ENCODE data around the gene ZNF490. TPM values are rescaled to one million over a fixed set of nuclear protein-coding genes. Genes with fewer than 3 reads are reported as not detected.

Gene ZNF490
- total and polyA plus RNA-seq, 4 donors: 0.94 to 10.4 (median 4.3) TPM

GRCh38 chr19:12555456-12555930, 55.1 kb downstream of the ZNF490 start:
- peak in 1 of 3 donors; percentile 15 for DNase-seq
- Histone ChIP-seq H3K4me3 (no peak overlapping the region), H3K4me1 (ENCODE audit: control insufficient read depth in 5 of 5, insufficient read depth in 5 of 5, low read length in 5 of 5) (peaks cover 0 to 9% (median 2%) of the 10 kb centered on the region in 5 donors), H3K36me3 (ENCODE audit: control insufficient read depth in 4 of 4, insufficient read depth in 4 of 4, low read length in 4 of 4) (no peaks in the 10 kb centered on the region), H3K9ac (ENCODE audit: insufficient read depth in 1 of 2, low read length in 2 of 2) (no peak overlapping the region), H3K9me3 (ENCODE audit: control insufficient read depth in 4 of 4, insufficient read depth in 3 of 4, low read length in 3 of 4) (no peaks in the 10 kb centered on the region), H3K27ac (ENCODE audit: low read depth in 1 of 2, low read length in 1 of 2) (no peak overlapping the region), H3K27me3 (ENCODE audit: control insufficient read depth in 3 of 3, insufficient read depth in 3 of 3, low read length in 2 of 3) (peaks cover 0 to 2% (median 0%) of the 10 kb centered on the region in 3 donors)
- 51 to 52% methylated on average over 36 to 39 of the region's 39 CpGs for WGBS, 2 donors
- TF ChIP-seq, protein P1, sequence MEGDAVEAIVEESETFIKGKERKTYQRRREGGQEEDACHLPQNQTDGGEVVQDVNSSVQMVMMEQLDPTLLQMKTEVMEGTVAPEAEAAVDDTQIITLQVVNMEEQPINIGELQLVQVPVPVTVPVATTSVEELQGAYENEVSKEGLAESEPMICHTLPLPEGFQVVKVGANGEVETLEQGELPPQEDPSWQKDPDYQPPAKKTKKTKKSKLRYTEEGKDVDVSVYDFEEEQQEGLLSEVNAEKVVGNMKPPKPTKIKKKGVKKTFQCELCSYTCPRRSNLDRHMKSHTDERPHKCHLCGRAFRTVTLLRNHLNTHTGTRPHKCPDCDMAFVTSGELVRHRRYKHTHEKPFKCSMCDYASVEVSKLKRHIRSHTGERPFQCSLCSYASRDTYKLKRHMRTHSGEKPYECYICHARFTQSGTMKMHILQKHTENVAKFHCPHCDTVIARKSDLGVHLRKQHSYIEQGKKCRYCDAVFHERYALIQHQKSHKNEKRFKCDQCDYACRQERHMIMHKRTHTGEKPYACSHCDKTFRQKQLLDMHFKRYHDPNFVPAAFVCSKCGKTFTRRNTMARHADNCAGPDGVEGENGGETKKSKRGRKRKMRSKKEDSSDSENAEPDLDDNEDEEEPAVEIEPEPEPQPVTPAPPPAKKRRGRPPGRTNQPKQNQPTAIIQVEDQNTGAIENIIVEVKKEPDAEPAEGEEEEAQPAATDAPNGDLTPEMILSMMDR (IDR thresholded peaks at IDR 0.05; ENCODE audit: control extremely low read depth, extremely low read depth): no peak
- no peak for ATAC-seq (ENCODE audit: insufficient read depth, low FRiP score)

GRCh38 chr19:12551060-12551832, 59.4 kb downstream of the ZNF490 start, which contains the start of gene ZNF564:
Gene ZNF564 (minus strand): TSS chr19:12551482. CDS start chr19:12551332, 150 bp downstream.
- peaks cover 0 to 2% (median 0%) of the 10 kb centered on the region in 3 donors for H3K27me3 ChIP-seq (ENCODE audit: control insufficient read depth in 3 of 3, insufficient read depth in 3 of 3, low read length in 2 of 3)
- H3K27ac ChIP-seq (ENCODE audit: low read depth in 1 of 2, low read length in 1 of 2): peak within 1 kb of the TSS; percentile 96 to 97
- H3K9me3 ChIP-seq (ENCODE audit: control insufficient read depth in 4 of 4, insufficient read depth in 3 of 4, low read length in 3 of 4): no peaks in the 10 kb centered on the region
- DNase-seq: peak; percentile 98 to 100 (median 99)
- peaks cover 6 to 17% (median 6%) of the 10 kb centered on the region in 5 donors for H3K4me1 ChIP-seq (ENCODE audit: control insufficient read depth in 5 of 5, insufficient read depth in 5 of 5, low read length in 5 of 5)
- H3K36me3 ChIP-seq (ENCODE audit: control insufficient read depth in 4 of 4, insufficient read depth in 4 of 4, low read length in 4 of 4): peaks cover 0 to 19% (median 2%) of the 10 kb centered on the region in 4 donors
- H3K9ac ChIP-seq (ENCODE audit: insufficient read depth in 1 of 2, low read length in 2 of 2): peak within 1 kb of the TSS; percentile 35 to 74
- TF ChIP-seq, protein P1 (IDR thresholded peaks at IDR 0.05; ENCODE audit: control extremely low read depth, extremely low read depth): no peak
- peak; percentile 96 for ATAC-seq (ENCODE audit: insufficient read depth, low FRiP score)
- WGBS, 2 donors: 0% methylated on average over 49 of the region's 49 CpGs
- peak within 1 kb of the TSS; percentile 77 for H3K4me3 ChIP-seq

DNA sequence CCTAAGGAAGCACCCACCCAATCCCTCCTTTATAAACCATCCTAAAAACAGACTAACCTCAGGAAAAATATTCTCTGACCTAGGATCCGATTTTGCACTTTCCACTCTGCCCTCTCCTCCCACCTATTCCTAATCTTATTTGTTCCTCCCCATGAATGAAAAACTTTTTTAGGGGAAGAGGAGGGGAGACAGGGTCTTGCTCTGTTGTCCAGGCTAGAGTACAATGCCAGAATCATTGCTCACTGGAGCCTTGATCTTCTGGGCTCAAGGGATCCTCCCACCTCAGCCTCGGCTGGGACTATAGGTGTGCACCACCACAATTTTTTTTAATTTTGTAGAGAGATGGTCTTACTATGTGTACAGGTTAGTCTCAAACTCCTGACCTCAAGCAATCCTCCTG, 63.7 kb downstream of the ZNF490 start:
- Histone ChIP-seq H3K27ac (ENCODE audit: low read depth in 1 of 2, low read length in 1 of 2) (no peak overlapping the region), H3K4me3 (no peak overlapping the region), H3K9me3 (ENCODE audit: control insufficient read depth in 4 of 4, insufficient read depth in 3 of 4, low read length in 3 of 4) (peaks cover 0 to 7% (median 0%) of the 10 kb centered on the region in 4 donors), H3K9ac (ENCODE audit: insufficient read depth in 1 of 2, low read length in 2 of 2) (no peak overlapping the region), H3K36me3 (ENCODE audit: control insufficient read depth in 4 of 4, insufficient read depth in 4 of 4, low read length in 4 of 4) (peaks cover 3 to 36% (median 5%) of the 10 kb centered on the region in 4 donors), H3K27me3 (ENCODE audit: control insufficient read depth in 3 of 3, insufficient read depth in 3 of 3, low read length in 2 of 3) (no peaks in the 10 kb centered on the region), H3K4me1 (ENCODE audit: control insufficient read depth in 5 of 5, insufficient read depth in 5 of 5, low read length in 5 of 5) (peaks cover 4 to 13% (median 9%) of the 10 kb centered on the region in 5 donors)
- ATAC-seq (ENCODE audit: insufficient read depth, low FRiP score) (no peak), DNase-seq (no peak)
- TF ChIP-seq, protein P1 (IDR thresholded peaks at IDR 0.05; ENCODE audit: control extremely low read depth, extremely low read depth): no peak
- WGBS, 2 donors: 89 to 96% methylated on average over 2 of the region's 2 CpGs

Measured in lung (tissue), 12 donors.